GM20000 (cell line): ENCODE measurements around the gene PROCR.

Experiments
- DNase-seq: peaks from one replicate; pipeline ENCODE4 v3.0.0; 2012; ENCODE audit warnings: low spot score
- TF ChIP-seq, protein P1 (sequence below): IDR thresholded peaks from 2 replicates; pipeline ENCODE4 v1.5.1; 2012; ENCODE audit warnings: mild to moderate bottlenecking, control low read depth; ENCODE audit errors: extremely low read depth, missing control alignments

The PROCR gene

DNA sequence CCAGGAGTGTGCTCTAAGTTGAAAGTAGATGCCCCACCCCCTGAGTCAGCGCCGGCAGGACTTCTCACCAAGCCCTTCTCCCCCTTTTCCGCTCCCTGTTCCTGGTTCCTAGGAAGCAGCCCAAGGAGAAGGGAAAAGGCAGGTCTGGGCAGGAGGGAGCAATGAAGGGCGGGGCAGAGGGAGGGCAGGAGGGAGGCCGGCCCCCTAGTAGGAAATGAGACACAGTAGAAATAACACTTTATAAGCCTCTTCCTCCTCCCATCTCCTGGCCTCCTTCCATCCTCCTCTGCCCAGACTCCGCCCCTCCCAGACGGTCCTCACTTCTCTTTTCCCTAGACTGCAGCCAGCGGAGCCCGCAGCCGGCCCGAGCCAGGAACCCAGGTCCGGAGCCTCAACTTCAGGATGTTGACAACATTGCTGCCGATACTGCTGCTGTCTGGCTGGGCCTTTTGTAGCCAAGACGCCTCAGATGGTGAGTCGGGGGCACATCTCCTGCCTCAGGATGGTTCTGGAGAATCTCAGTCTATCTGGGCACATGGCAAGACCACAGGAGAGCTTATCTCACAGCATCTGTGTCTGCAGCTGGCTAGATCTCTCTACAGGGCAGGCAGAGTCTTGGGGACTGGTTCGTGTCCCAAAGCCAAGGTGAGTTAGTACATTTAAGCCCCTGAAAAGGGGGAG lies at the start of gene PROCR:
Gene PROCR (plus strand): TSS at position 320 of the 681 bp plus-strand sequence. CDS start 83 bp downstream, at position 403.
- DNase-seq: peak; percentile 66
- TF ChIP-seq, protein P1, sequence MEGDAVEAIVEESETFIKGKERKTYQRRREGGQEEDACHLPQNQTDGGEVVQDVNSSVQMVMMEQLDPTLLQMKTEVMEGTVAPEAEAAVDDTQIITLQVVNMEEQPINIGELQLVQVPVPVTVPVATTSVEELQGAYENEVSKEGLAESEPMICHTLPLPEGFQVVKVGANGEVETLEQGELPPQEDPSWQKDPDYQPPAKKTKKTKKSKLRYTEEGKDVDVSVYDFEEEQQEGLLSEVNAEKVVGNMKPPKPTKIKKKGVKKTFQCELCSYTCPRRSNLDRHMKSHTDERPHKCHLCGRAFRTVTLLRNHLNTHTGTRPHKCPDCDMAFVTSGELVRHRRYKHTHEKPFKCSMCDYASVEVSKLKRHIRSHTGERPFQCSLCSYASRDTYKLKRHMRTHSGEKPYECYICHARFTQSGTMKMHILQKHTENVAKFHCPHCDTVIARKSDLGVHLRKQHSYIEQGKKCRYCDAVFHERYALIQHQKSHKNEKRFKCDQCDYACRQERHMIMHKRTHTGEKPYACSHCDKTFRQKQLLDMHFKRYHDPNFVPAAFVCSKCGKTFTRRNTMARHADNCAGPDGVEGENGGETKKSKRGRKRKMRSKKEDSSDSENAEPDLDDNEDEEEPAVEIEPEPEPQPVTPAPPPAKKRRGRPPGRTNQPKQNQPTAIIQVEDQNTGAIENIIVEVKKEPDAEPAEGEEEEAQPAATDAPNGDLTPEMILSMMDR: no peak

DNA sequence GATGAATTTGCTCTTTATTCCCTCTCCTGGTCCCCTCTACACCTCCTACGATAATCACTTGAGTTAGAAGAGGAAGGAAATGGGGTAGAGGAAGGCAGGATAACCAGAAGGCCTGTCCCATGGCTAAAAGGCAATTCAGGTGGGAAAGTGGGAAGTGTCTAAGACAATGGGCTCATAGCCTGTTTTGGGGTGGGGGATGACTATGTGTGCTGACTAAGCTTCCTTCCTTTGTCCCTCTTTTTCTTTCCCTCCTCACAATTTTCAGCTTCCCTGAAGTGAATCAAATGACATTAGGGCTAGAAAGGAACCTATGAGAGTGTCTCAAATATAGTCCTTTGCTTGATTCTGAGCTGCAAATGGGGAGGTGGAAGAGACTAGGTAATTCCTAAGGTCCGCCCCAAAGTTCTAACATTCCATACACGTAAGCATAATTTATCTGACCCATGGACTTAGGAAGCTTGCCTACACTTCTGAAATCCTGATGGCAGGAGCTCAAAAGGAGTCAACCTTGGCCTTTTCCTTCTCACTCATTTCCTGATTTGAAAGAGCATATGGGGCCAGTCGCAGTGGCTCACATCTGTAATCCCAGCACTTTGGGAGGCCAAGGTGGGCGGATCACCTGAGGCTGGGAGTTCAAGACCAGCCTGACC lies 49.0 kb upstream of the PROCR start:
- TF ChIP-seq, protein P1: no peak
- no peak for DNase-seq

GRCh38 chr20:35125753-35126152 lies 46.1 kb upstream of the PROCR start:
- no peak for DNase-seq
- TF ChIP-seq, protein P1: no peak

GRCh38 chr20:35129647-35130069 lies 42.2 kb upstream of the PROCR start:
- no peak for DNase-seq
- TF ChIP-seq, protein P1: no peak

GRCh38 chr20:35131934-35132333 lies 39.9 kb upstream of the PROCR start:
- TF ChIP-seq, protein P1: no peak
- no peak for DNase-seq

DNA sequence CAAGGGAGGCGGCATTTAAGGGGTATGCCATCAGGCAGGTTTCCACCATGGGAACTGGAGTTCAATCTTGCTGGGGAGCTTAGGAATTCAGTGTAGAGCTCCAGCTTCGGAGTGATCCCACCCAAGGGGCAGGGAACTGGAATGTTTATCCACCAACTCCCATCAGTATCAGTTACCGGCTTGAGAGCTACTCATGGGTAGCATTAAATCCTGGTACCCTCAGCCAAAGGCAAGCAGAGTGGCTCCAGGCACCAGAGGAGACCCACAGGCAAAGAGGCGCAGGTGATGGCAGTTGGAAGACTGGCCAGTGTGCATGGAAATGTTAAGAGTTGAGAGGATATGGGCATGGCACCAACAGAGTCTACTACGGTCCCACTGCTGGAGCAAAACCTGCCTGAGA lies 38.8 kb upstream of the PROCR start:
- DNase-seq: no peak
- TF ChIP-seq, protein P1: no peak

GRCh38 chr20:35133735-35134134 lies 38.1 kb upstream of the PROCR start:
- no peak for DNase-seq
- TF ChIP-seq, protein P1: no peak
